ENCODE results near the gene BICD2. TPM values are rescaled to one million over a fixed set of nuclear protein-coding genes. Genes with fewer than 3 reads are reported as not detected.
A peak's percentile ranks its signal among the peaks of the same experiment; 100 is the strongest.

BICD2 gene
- total and polyA plus RNA-seq, 9 of the 15 experiments (the other 6 are each of a cell fraction or from before 2014, with no cell fraction given), result 3.6 to 23.4 (median 11.8) TPM

DNA sequence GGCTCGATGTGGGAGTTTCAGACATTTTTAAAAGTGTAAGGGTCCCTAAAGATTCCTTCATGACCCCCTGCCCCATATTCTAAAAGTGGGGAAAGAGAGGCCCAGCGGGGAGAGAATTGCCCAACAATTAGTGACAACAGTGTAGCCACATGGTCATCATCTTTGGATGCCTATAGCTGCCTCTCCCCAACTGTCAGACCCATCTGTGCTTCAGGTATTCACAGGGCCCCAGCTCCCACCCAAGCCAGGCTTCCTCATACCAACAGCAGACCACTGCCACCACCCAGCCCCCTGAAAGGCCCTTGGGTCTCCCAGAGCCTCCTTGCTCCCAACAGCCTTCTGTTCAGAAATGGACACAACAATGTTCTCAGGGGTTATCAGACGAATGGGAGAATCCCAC lies 4.1 kb downstream of the BICD2 start:
- peaks cover 76% of the 10 kb centered on the region for H3K79me2 ChIP-seq (ENCODE audit: control insufficient read depth, insufficient read depth, low read length)
- FAIRE-seq (no peak), ATAC-seq (no peak), DNase-seq (ENCODE audit: extremely low read depth in 1 of 4, low spot score in 3 of 4) (no peak)
- H3K36me3 ChIP-seq (ENCODE audit: control insufficient read depth, insufficient read depth, low read length), result no peaks in the 10 kb centered on the region
- WGBS (ENCODE audit: insufficient coverage, low coverage, missing lambda C conversion rate), result 44% methylated on average over 3 of the region's 3 CpGs
- H3K4me2 ChIP-seq (ENCODE audit: insufficient read depth, low read length), result no peak overlapping the region
- H3K4me1 ChIP-seq (replicated peaks in 1 of 2; ENCODE audit: control insufficient read depth in 2 of 2, insufficient read depth in 2 of 2, low read length in 2 of 2), result peaks cover 25 to 37% of the 10 kb centered on the region in 2 experiments
- intact Hi-C loops (cut with micrococcal nuclease), result no loop called here
- BruUV-seq (replicated peaks), result no TSS peak
- peaks cover 34% of the 10 kb centered on the region for H4K20me1 ChIP-seq (replicated peaks; ENCODE audit: control insufficient read depth, insufficient read depth, low read length)
- no peak overlapping the region for H2AFZ ChIP-seq (ENCODE audit: low read depth, low read length)
- no peak overlapping the region for H3K27ac ChIP-seq (ENCODE audit: extremely low read depth, low read depth, low read length)
- H3K27me3 ChIP-seq (ENCODE audit: control insufficient read depth in 2 of 2, insufficient read depth in 2 of 2, low read length in 2 of 2), result no peaks in the 10 kb centered on the region
- ChIA-PET POLR2A (interaction anchor here (0.7 kb wide), 1 partner anchor 838 kb away, joined by 4 read pairs; no protein-coding TSS in a partner anchor), CTCF (ENCODE audit: low intra/inter-chr PET ratio) (no interaction called here)
- H3K9me3 ChIP-seq (replicated peaks; ENCODE audit: control insufficient read depth, insufficient read depth, low read depth, low read length), result no peaks in the 10 kb centered on the region
- 0 out of 4 replicates have a peak overlapping the region, but pooled peaks of 1 of the 2 experiments have one; percentile 46 for H3K9ac ChIP-seq (ENCODE audit: insufficient read depth in 1 of 2, low read depth in 2 of 2, low read length in 2 of 2)
- in situ Hi-C loops (cut with MboI), result no loop called here
- TF ChIP-seq, protein P1, sequence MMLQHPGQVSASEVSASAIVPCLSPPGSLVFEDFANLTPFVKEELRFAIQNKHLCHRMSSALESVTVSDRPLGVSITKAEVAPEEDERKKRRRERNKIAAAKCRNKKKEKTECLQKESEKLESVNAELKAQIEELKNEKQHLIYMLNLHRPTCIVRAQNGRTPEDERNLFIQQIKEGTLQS (IDR thresholded peaks at IDR 0.05), result no peak
- TF ChIP-seq, protein P1 (CRISPR knock-in tag; conservative IDR thresholded peaks at IDR 0.05), result no peak
- TF ChIP-seq, protein P2, sequence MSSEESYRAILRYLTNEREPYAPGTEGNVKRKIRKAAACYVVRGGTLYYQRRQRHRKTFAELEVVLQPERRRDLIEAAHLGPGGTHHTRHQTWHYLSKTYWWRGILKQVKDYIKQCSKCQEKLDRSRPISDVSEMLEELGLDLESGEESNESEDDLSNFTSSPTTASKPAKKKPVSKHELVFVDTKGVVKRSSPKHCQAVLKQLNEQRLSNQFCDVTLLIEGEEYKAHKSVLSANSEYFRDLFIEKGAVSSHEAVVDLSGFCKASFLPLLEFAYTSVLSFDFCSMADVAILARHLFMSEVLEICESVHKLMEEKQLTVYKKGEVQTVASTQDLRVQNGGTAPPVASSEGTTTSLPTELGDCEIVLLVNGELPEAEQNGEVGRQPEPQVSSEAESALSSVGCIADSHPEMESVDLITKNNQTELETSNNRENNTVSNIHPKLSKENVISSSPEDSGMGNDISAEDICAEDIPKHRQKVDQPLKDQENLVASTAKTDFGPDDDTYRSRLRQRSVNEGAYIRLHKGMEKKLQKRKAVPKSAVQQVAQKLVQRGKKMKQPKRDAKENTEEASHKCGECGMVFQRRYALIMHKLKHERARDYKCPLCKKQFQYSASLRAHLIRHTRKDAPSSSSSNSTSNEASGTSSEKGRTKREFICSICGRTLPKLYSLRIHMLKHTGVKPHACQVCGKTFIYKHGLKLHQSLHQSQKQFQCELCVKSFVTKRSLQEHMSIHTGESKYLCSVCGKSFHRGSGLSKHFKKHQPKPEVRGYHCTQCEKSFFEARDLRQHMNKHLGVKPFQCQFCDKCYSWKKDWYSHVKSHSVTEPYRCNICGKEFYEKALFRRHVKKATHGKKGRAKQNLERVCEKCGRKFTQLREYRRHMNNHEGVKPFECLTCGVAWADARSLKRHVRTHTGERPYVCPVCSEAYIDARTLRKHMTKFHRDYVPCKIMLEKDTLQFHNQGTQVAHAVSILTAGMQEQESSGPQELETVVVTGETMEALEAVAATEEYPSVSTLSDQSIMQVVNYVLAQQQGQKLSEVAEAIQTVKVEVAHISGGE (CRISPR knock-in tag; IDR thresholded peaks at IDR 0.05), result no peak
- no peak for TF ChIP-seq SMARCA4 (IDR thresholded peaks at IDR 0.05)
- no peak for TF ChIP-seq ZNF584 (CRISPR knock-in tag; IDR thresholded peaks at IDR 0.05; ENCODE audit: low read depth)
- TF ChIP-seq ZNF24 (IDR thresholded peaks at IDR 0.05), result no peak
- no peak for TF ChIP-seq ZNF76 (CRISPR knock-in tag; IDR thresholded peaks at IDR 0.05; ENCODE audit: borderline replicate concordance)
- no peak for TF ChIP-seq BRCA1 (IDR thresholded peaks at IDR 0.05)
- TF ChIP-seq BRCA1 (CRISPR knock-in tag; IDR thresholded peaks at IDR 0.05), result no peak
- TF ChIP-seq NUFIP1 (IDR thresholded peaks at IDR 0.05; ENCODE audit: partially characterized antibody), result no peak
- no peak for TF ChIP-seq ATF7 (IDR thresholded peaks at IDR 0.05)
- TF ChIP-seq KLF10 (CRISPR knock-in tag; IDR thresholded peaks at IDR 0.05), result no peak
- TF ChIP-seq GTF2F1 (IDR thresholded peaks at IDR 0.05; ENCODE audit: low read depth, low read length), result no peak
- no peak for TF ChIP-seq MEF2A (IDR thresholded peaks at IDR 0.05; ENCODE audit: control insufficient read depth, low read depth, low read length)
- TF ChIP-seq, protein P3, sequence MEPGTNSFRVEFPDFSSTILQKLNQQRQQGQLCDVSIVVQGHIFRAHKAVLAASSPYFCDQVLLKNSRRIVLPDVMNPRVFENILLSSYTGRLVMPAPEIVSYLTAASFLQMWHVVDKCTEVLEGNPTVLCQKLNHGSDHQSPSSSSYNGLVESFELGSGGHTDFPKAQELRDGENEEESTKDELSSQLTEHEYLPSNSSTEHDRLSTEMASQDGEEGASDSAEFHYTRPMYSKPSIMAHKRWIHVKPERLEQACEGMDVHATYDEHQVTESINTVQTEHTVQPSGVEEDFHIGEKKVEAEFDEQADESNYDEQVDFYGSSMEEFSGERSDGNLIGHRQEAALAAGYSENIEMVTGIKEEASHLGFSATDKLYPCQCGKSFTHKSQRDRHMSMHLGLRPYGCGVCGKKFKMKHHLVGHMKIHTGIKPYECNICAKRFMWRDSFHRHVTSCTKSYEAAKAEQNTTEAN (CRISPR knock-in tag; IDR thresholded peaks at IDR 0.05), result no peak
- TF ChIP-seq MBD2 (IDR thresholded peaks at IDR 0.05; ENCODE audit: borderline replicate concordance, low read depth), result no peak
- TF ChIP-seq POLR2AphosphoS2 (IDR thresholded peaks at IDR 0.05; ENCODE audit: low read length), result no peak
- no peak for TF ChIP-seq ZNF644 (tag; IDR thresholded peaks at IDR 0.05; ENCODE audit: low read depth)
- TF ChIP-seq HMGN3 (IDR thresholded peaks at IDR 0.05; ENCODE audit: borderline replicate concordance, extremely low read depth, insufficient read length, low read depth, low read length), result no peak
- TF ChIP-seq RBM15 (IDR thresholded peaks at IDR 0.05; ENCODE audit: insufficient read depth, low read length), result no peak
- H3K4me3 ChIP-seq, result no peak overlapping the region
- peaks cover 9% of the 10 kb centered on the region for H3K9me1 ChIP-seq (ENCODE audit: control insufficient read depth, insufficient read depth, low read length)
